WTC11 (cell line): ENCODE results near the gene VILL. TPM values are rescaled to one million over a fixed set of nuclear protein-coding genes. Genes with fewer than 3 reads are reported as not detected.

Experiments
- ATAC-seq: fragments of 200-7000 bp; cut with Tn5 transposase; 2 replicates; pipeline ENCODE4 v1.10.0; 2021; ENCODE audit warnings: mild to moderate bottlenecking, moderate library complexity
- CTCF ChIA-PET: fragments of 300-600 bp; sonication (Branson Sonifier 250); formaldehyde crosslinking; loops from one replicate; lab custom pipeline; 2021; ENCODE audit warnings: antibody characterized with exemption; lab: Charles Lee
- POLR2A ChIA-PET: fragments of 350-600 bp; sonication (Branson Sonifier 250); formaldehyde crosslinking; loops from one replicate; lab custom pipeline; 2021; ENCODE audit warnings: antibody characterized with exemption; lab: Charles Lee
- DNase-seq: peaks from one replicate; pipeline ENCODE4 v3.0.0; 2021; ENCODE audit warnings: low spot score
- H3K27ac Mint-ChIP-seq: 2 replicates; pipeline ENCODE4 v1.8.0; 2021; ENCODE audit warnings: mixed read lengths
- H3K27me3 Mint-ChIP-seq: 2 replicates; pipeline ENCODE4 v1.8.0; 2021; ENCODE audit warnings: low read depth, mild to moderate bottlenecking, moderate library complexity, mixed read lengths
- H3K36me3 Mint-ChIP-seq: 2 replicates; pipeline ENCODE4 v1.8.0; 2021; ENCODE audit warnings: mixed read lengths
- H3K4me1 Mint-ChIP-seq: 2 replicates; pipeline ENCODE4 v1.8.0; 2022; ENCODE audit warnings: mixed read lengths
- H3K4me3 Mint-ChIP-seq: 2 replicates; pipeline ENCODE4 v1.8.0; 2021; ENCODE audit warnings: mild to moderate bottlenecking, moderate library complexity, mixed read lengths
- H3K9me3 Mint-ChIP-seq: 2 replicates; pipeline ENCODE4 v1.8.0; 2021; ENCODE audit warnings: mixed read lengths
- ATF1 ChIP-seq: sonication (generic); formaldehyde crosslinking; IDR thresholded peaks from 2 replicates; pipeline ENCODE4 v1.8.1; 2023; ENCODE audit warnings: mild to moderate bottlenecking, moderate library complexity, missing genetic modification reagents
- MXD4 ChIP-seq: fragments of 250-450 bp; sonication (Bioruptor Pico); IDR thresholded peaks from 2 replicates; pipeline ENCODE4 v1.8.0; 2021; ENCODE audit warnings: mild to moderate bottlenecking, moderate library complexity, borderline replicate concordance
- SMAD3 ChIP-seq: sonication (generic); formaldehyde crosslinking; IDR thresholded peaks from 2 replicates; pipeline ENCODE4 v1.8.0; 2022; ENCODE audit warnings: missing genetic modification reagents, mild to moderate bottlenecking, borderline replicate concordance
- TEAD1 ChIP-seq: sonication (generic); formaldehyde crosslinking; IDR thresholded peaks from 2 replicates; pipeline ENCODE4 v1.8.0; 2022; ENCODE audit warnings: mild to moderate bottlenecking, missing genetic modification reagents
- TEAD4 ChIP-seq: sonication (generic); formaldehyde crosslinking; IDR thresholded peaks from 2 replicates; pipeline ENCODE4 v1.8.0; 2022; ENCODE audit warnings: mild to moderate bottlenecking, missing genetic modification reagents
- ZNF416 ChIP-seq: fragments of 250-450 bp; sonication (Bioruptor Pico); IDR thresholded peaks from 2 replicates; pipeline ENCODE4 v1.9.0; 2021; ENCODE audit warnings: mild to moderate bottlenecking, inconsistent platforms
- ZNF423 ChIP-seq: fragments of 250-450 bp; sonication (Bioruptor Pico); IDR thresholded peaks from 2 replicates; pipeline ENCODE4 v2.1.2; 2022; ENCODE audit warnings: mild to moderate bottlenecking, moderate library complexity
- total RNA-seq: library from RNA; stranded (reverse); gene quantifications from 3 replicates; pipeline ENCODE4 v1.2.3, GENCODE V29; 2021
- TF ChIP-seq, protein P1 (sequence below): sonication (generic); formaldehyde crosslinking; IDR thresholded peaks from 2 replicates; pipeline ENCODE4 v1.8.1; 2023; ENCODE audit warnings: mild to moderate bottlenecking, missing genetic modification reagents
- TF ChIP-seq, protein P2 (sequence below): sonication (generic); formaldehyde crosslinking; IDR thresholded peaks from 2 replicates; pipeline ENCODE4 v1.8.0; 2022; ENCODE audit warnings: mild to moderate bottlenecking, missing genetic modification reagents
- TF ChIP-seq, protein P3 (sequence below): fragments of 200-600 bp; IDR thresholded peaks from 2 replicates; pipeline ENCODE4 v1.8.0; 2022; ENCODE audit warnings: antibody characterized with exemption
- TF ChIP-seq, protein P4 (sequence below): sonication (generic); formaldehyde crosslinking; IDR thresholded peaks from 2 replicates; pipeline ENCODE4 v1.8.1; 2023; ENCODE audit warnings: mild to moderate bottlenecking, missing genetic modification reagents, borderline replicate concordance
- TF ChIP-seq, protein P5 (sequence below): fragments of 250-450 bp; sonication (Bioruptor Pico); IDR thresholded peaks from 2 replicates; pipeline ENCODE4 v2.1.2; 2022; ENCODE audit warnings: mild to moderate bottlenecking, moderate library complexity
- TF ChIP-seq, protein P6 (sequence below): sonication (generic); formaldehyde crosslinking; IDR thresholded peaks from 2 replicates; pipeline ENCODE4 v1.8.1; 2022; ENCODE audit warnings: missing genetic modification reagents, borderline replicate concordance
- TF ChIP-seq, protein P7 (sequence below): sonication (generic); formaldehyde crosslinking; IDR thresholded peaks from 2 replicates; pipeline ENCODE4 v1.8.0; 2022; ENCODE audit warnings: mild to moderate bottlenecking, missing genetic modification reagents

VILL gene
- total RNA-seq, 1 experiment from 2014 or later = 4.7 TPM

DNA sequence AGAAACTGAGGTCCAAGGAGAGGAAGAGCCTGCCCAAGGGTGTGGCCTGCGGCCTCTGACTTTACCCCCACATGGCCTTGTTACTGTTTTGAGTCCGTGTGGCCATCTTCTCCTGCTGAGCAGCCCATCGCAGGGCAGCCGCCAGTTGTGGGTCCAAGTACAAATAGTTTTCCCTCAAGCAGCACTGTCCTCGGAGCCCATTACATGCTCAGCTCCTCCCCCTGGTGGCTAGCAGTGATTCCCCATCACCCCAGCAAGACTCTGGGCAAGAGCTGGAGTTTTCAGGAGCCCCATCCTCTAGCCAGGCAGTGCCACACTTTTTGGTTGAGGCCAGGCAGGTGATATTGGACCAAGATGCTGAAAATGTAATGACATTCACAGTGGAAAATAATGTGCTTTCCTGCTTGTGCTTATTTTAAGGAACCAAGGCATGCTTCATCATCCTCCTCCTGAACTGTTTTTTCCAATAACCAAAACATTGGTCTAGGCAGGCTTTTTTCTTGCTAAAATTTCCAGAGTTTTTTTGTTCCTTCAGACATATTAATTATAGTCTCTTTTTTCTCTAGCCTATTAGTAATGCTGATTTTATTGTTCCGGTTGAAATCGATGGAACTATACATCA is 23.2 kb upstream of the VILL start:
- Mint-ChIP-seq H3K4me1 (peaks cover 31% of the 10 kb centered on the region), H3K27ac (no peak overlapping the region), H3K9me3 (no peaks in the 10 kb centered on the region; the same call in 1 of the 2 replicates), H3K36me3 (peaks cover 5% of the 10 kb centered on the region), H3K27me3 (no peaks in the 10 kb centered on the region), H3K4me3 (no peak overlapping the region)
- ATAC-seq (peak; percentile 96), DNase-seq (peak; percentile 85)
- TF ChIP-seq ZNF416 (CRISPR knock-in tag) (peak; percentile 98), TEAD4 (CRISPR knock-in tag) (no peak), SMAD3 (CRISPR knock-in tag) (peak; percentile 52; the same call in 1 of the 2 replicates), ATF1 (no peak), TEAD1 (CRISPR knock-in tag) (0 out of 2 replicates have a peak, but pooled peaks have one; percentile 19)
- TF ChIP-seq, protein P1, sequence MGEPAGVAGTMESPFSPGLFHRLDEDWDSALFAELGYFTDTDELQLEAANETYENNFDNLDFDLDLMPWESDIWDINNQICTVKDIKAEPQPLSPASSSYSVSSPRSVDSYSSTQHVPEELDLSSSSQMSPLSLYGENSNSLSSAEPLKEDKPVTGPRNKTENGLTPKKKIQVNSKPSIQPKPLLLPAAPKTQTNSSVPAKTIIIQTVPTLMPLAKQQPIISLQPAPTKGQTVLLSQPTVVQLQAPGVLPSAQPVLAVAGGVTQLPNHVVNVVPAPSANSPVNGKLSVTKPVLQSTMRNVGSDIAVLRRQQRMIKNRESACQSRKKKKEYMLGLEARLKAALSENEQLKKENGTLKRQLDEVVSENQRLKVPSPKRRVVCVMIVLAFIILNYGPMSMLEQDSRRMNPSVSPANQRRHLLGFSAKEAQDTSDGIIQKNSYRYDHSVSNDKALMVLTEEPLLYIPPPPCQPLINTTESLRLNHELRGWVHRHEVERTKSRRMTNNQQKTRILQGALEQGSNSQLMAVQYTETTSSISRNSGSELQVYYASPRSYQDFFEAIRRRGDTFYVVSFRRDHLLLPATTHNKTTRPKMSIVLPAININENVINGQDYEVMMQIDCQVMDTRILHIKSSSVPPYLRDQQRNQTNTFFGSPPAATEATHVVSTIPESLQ = no peak
- TF ChIP-seq, protein P2, sequence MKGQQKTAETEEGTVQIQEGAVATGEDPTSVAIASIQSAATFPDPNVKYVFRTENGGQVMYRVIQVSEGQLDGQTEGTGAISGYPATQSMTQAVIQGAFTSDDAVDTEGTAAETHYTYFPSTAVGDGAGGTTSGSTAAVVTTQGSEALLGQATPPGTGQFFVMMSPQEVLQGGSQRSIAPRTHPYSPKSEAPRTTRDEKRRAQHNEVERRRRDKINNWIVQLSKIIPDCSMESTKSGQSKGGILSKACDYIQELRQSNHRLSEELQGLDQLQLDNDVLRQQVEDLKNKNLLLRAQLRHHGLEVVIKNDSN (CRISPR knock-in tag) = no peak
- TF ChIP-seq, protein P3, sequence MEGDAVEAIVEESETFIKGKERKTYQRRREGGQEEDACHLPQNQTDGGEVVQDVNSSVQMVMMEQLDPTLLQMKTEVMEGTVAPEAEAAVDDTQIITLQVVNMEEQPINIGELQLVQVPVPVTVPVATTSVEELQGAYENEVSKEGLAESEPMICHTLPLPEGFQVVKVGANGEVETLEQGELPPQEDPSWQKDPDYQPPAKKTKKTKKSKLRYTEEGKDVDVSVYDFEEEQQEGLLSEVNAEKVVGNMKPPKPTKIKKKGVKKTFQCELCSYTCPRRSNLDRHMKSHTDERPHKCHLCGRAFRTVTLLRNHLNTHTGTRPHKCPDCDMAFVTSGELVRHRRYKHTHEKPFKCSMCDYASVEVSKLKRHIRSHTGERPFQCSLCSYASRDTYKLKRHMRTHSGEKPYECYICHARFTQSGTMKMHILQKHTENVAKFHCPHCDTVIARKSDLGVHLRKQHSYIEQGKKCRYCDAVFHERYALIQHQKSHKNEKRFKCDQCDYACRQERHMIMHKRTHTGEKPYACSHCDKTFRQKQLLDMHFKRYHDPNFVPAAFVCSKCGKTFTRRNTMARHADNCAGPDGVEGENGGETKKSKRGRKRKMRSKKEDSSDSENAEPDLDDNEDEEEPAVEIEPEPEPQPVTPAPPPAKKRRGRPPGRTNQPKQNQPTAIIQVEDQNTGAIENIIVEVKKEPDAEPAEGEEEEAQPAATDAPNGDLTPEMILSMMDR = peak; percentile 77
- TF ChIP-seq, protein P4, sequence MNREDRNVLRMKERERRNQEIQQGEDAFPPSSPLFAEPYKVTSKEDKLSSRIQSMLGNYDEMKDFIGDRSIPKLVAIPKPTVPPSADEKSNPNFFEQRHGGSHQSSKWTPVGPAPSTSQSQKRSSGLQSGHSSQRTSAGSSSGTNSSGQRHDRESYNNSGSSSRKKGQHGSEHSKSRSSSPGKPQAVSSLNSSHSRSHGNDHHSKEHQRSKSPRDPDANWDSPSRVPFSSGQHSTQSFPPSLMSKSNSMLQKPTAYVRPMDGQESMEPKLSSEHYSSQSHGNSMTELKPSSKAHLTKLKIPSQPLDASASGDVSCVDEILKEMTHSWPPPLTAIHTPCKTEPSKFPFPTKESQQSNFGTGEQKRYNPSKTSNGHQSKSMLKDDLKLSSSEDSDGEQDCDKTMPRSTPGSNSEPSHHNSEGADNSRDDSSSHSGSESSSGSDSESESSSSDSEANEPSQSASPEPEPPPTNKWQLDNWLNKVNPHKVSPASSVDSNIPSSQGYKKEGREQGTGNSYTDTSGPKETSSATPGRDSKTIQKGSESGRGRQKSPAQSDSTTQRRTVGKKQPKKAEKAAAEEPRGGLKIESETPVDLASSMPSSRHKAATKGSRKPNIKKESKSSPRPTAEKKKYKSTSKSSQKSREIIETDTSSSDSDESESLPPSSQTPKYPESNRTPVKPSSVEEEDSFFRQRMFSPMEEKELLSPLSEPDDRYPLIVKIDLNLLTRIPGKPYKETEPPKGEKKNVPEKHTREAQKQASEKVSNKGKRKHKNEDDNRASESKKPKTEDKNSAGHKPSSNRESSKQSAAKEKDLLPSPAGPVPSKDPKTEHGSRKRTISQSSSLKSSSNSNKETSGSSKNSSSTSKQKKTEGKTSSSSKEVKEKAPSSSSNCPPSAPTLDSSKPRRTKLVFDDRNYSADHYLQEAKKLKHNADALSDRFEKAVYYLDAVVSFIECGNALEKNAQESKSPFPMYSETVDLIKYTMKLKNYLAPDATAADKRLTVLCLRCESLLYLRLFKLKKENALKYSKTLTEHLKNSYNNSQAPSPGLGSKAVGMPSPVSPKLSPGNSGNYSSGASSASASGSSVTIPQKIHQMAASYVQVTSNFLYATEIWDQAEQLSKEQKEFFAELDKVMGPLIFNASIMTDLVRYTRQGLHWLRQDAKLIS = no peak
- CTCF ChIA-PET = interaction anchor here (0.6 to 4.3 kb wide), 42 partner anchors 7 to 514 kb away, joined by 3 to 109 read pairs (median 4); partner anchors contain the start of genes PLCD1, VILL and XYLB
- POLR2A ChIA-PET = no interaction called here

DNA sequence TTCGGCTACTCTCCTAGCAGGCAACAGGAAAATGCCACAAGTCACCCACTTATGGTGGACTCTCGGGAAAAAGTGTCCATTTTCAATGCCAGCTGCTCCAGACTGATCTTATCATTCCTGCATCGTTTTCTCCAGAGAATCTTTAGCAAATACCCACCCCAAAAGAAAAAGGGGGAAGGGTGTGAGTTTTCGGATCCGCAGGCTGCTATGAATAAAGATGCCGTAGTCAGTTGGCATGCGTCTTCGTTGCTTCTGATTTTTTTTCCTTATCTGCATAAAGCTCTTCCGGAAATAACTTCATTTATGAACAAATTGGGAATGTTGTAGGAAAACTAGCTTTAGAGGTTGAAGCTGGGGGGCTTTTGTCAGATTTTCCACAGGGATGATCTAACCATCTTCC is 22.4 kb upstream of the VILL start:
- H3K4me1 Mint-ChIP-seq = peaks cover 27% of the 10 kb centered on the region

More for the DNA sequence above, 22.4 kb upstream of the VILL start:
- Mint-ChIP-seq H3K27me3 (no peaks in the 10 kb centered on the region; the same call in 1 of the 2 replicates), H3K27ac (peak overlapping the region; percentile 57; the same call in 1 of the 2 replicates), H3K4me3 (no peak overlapping the region), H3K9me3 (no peaks in the 10 kb centered on the region; the same call in 1 of the 2 replicates), H3K36me3 (peaks cover 5% of the 10 kb centered on the region)
- DNase-seq (no peak), ATAC-seq (no peak)
- TF ChIP-seq, protein P5, sequence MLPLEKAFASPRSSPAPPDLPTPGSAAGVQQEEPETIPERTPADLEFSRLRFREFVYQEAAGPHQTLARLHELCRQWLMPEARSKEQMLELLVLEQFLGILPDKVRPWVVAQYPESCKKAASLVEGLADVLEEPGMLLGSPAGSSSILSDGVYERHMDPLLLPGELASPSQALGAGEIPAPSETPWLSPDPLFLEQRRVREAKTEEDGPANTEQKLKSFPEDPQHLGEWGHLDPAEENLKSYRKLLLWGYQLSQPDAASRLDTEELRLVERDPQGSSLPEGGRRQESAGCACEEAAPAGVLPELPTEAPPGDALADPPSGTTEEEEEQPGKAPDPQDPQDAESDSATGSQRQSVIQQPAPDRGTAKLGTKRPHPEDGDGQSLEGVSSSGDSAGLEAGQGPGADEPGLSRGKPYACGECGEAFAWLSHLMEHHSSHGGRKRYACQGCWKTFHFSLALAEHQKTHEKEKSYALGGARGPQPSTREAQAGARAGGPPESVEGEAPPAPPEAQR = no peak
- TF ChIP-seq, protein P6, sequence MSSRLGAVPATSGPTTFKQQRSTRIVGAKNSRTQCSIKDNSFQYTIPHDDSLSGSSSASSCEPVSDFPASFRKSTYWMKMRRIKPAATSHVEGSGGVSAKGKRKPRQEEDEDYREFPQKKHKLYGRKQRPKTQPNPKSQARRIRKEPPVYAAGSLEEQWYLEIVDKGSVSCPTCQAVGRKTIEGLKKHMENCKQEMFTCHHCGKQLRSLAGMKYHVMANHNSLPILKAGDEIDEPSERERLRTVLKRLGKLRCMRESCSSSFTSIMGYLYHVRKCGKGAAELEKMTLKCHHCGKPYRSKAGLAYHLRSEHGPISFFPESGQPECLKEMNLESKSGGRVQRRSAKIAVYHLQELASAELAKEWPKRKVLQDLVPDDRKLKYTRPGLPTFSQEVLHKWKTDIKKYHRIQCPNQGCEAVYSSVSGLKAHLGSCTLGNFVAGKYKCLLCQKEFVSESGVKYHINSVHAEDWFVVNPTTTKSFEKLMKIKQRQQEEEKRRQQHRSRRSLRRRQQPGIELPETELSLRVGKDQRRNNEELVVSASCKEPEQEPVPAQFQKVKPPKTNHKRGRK (CRISPR knock-in tag) = no peak
- TF ChIP-seq ZNF423 = no peak
- TF ChIP-seq, protein P7, sequence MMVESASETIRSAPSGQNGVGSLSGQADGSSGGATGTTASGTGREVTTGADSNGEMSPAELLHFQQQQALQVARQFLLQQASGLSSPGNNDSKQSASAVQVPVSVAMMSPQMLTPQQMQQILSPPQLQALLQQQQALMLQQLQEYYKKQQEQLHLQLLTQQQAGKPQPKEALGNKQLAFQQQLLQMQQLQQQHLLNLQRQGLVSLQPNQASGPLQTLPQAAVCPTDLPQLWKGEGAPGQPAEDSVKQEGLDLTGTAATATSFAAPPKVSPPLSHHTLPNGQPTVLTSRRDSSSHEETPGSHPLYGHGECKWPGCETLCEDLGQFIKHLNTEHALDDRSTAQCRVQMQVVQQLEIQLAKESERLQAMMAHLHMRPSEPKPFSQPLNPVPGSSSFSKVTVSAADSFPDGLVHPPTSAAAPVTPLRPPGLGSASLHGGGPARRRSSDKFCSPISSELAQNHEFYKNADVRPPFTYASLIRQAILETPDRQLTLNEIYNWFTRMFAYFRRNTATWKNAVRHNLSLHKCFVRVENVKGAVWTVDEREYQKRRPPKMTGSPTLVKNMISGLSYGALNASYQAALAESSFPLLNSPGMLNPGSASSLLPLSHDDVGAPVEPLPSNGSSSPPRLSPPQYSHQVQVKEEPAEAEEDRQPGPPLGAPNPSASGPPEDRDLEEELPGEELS (CRISPR knock-in tag) = no peak
- no peak for TF ChIP-seq MXD4 (CRISPR knock-in tag)
- CTCF ChIA-PET = interaction anchor here (0.9 to 4.3 kb wide), 14 partner anchors 12 to 117 kb away, joined by 3 to 109 read pairs (median 6); no protein-coding TSS in a partner anchor
- POLR2A ChIA-PET = no interaction called here
